T-helper 2 cell treated with Interferon-gamma antibody and Interleukin-4, amounts not matched to agents 5 μg/mL and 100 μg/mL, for 36 hours (primary cell): ENCODE results near the gene KIRREL3.
"Not testable (repeated sequence)": the region's sequence is repeated elsewhere in the genome, so short reads cannot be mapped to it uniquely, and the experiment has no call there.

Experiments
- DNase-seq: peaks from one replicate; pipeline ENCODE4 v3.0.0; 2021; ENCODE audit warnings: low spot score
- H3K27ac Mint-ChIP-seq: one replicate; pipeline ENCODE4 v1.8.0; 2021; ENCODE audit warnings: mild to moderate bottlenecking, mixed read lengths
- H3K27me3 Mint-ChIP-seq: one replicate; pipeline ENCODE4 v1.8.0; 2021; ENCODE audit warnings: low read depth, mixed read lengths
- H3K36me3 Mint-ChIP-seq: one replicate; pipeline ENCODE4 v1.8.0; 2021; ENCODE audit warnings: low read depth, mixed read lengths
- H3K4me1 Mint-ChIP-seq: one replicate; pipeline ENCODE4 v1.8.0; 2021; ENCODE audit warnings: low read depth, mixed read lengths
- H3K4me3 Mint-ChIP-seq: one replicate; pipeline ENCODE4 v1.8.0; 2022; ENCODE audit warnings: mild to moderate bottlenecking, moderate library complexity, mixed read lengths
- H3K9me3 Mint-ChIP-seq: one replicate; pipeline ENCODE4 v1.8.0; 2021; ENCODE audit warnings: mixed read lengths

Gene KIRREL3

DNA sequence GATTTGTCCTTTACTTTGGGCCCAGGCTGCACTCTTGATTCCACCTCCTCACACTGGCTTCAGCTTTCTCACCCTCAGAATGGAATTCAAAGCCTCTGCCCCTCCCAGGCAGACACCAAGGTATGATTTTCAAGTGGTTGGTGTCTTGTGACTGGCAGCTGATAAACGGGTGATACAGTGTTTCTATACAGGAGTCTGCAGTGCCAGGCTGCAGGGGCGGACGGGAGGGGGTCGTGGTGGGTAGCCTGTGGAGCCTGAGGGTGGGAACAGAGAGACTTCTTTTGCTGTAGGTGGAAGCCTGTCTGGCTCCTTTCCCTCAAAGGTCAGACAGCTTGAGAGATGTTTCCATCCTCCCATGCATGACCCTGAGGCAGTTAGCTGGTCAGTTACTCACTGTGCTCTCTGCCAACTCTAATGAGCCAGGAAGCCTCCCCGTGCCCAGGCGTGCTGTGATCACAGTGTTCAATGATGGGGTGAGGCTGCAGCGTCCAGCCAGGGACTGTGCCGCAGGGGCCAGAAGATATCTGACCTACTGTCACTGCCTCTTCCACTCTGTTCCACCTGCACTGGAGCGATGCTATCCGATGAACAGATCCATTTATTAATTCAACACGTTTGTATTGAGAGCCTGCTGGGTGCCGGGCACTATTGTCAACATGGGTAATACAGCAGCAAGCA, 627.0 kb downstream of the KIRREL3 start:
- not testable (repeated sequence) for H3K27ac Mint-ChIP-seq

More for the DNA sequence above, 627.0 kb downstream of the KIRREL3 start:
- H3K4me3 Mint-ChIP-seq, DNase-seq, H3K27me3 Mint-ChIP-seq, H3K9me3 Mint-ChIP-seq, H3K4me1 Mint-ChIP-seq, H3K36me3 Mint-ChIP-seq: not testable (repeated sequence)
